ENCODE results near the gene STK33.

Gene STK33

DNA sequence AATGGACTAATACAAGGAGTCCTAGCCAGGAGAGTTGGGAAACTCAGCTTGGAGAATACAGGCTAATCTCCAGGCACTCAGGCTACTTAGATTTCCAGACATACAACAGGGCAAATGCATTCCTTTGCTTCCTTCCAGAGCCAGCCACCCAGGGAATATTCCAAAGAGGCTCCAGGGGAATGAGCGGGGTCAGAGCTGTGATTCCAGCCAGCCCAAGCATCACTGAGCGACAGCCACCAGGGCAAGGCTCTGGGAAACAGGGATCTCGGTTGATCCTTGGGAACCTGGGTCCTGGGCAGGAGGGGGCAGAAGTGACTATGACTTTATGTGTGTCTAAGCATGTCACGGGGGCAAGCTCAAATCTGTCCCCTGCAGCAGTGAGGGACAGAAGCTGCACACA lies 218.1 kb downstream of the STK33 start:
- Histone ChIP-seq H3K27me3 (replicated peaks; ENCODE audit: control insufficient read depth, insufficient read depth, low read length) (no peaks in the 10 kb centered on the region; the same call in 1 of the 2 replicates), H3K4me3 (replicated peaks; ENCODE audit: low read depth, low read length) (no peak overlapping the region), H3K36me3 (ENCODE audit: control insufficient read depth, insufficient read depth, low read length) (no peaks in the 10 kb centered on the region)
- TF ChIP-seq, protein P1, sequence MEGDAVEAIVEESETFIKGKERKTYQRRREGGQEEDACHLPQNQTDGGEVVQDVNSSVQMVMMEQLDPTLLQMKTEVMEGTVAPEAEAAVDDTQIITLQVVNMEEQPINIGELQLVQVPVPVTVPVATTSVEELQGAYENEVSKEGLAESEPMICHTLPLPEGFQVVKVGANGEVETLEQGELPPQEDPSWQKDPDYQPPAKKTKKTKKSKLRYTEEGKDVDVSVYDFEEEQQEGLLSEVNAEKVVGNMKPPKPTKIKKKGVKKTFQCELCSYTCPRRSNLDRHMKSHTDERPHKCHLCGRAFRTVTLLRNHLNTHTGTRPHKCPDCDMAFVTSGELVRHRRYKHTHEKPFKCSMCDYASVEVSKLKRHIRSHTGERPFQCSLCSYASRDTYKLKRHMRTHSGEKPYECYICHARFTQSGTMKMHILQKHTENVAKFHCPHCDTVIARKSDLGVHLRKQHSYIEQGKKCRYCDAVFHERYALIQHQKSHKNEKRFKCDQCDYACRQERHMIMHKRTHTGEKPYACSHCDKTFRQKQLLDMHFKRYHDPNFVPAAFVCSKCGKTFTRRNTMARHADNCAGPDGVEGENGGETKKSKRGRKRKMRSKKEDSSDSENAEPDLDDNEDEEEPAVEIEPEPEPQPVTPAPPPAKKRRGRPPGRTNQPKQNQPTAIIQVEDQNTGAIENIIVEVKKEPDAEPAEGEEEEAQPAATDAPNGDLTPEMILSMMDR (IDR thresholded peaks at IDR 0.05; ENCODE audit: insufficient read depth, low read length, poor library complexity, severe bottlenecking): no peak
- DNase-seq (ENCODE audit: extremely low read depth, insufficient read length): no peak

DNA sequence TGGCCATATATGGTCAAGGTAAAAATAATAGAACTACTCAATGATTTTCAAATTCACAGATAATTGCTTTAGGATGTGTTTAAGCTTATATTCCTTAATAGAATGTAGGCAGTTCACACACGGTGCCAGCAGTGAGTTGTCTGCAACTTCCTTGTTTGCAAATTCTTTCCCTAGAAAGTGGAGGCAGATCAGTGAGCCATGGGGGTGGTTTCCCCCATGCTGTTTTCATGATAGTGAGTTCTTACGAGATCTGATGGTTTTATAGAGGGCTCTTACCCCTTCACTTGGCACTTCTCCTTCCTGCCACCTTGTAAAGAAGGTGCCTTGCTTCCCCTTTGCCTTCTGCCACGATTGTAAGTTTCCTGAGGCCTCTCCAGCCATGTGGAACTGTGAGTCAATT lies 218.6 kb downstream of the STK33 start:
- DNase-seq (ENCODE audit: extremely low read depth, insufficient read length): no peak
- Histone ChIP-seq H3K36me3 (ENCODE audit: control insufficient read depth, insufficient read depth, low read length) (no peaks in the 10 kb centered on the region), H3K4me3 (replicated peaks; ENCODE audit: low read depth, low read length) (no peak overlapping the region), H3K27me3 (replicated peaks; ENCODE audit: control insufficient read depth, insufficient read depth, low read length) (no peaks in the 10 kb centered on the region; the same call in 1 of the 2 replicates)
- TF ChIP-seq, protein P1 (IDR thresholded peaks at IDR 0.05; ENCODE audit: insufficient read depth, low read length, poor library complexity, severe bottlenecking): no peak

DNA sequence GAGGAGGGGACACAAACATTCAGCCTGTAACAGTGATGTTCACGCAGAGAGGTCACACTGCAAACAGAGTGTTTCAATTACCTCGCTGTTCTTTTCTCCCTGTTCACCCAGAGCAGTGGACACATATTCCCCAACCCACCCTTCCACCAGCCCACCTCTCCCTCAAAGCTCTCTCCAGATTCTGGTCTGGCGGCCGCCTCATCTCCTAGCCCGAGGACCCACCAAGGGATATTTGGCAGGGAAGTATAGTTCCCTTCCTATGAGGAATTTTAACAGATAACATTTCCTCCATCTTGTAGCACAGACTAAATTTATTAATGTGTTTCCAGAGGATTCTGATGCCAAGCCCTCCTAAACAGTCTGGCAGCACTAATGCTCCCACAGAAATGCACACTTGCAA lies 219.3 kb downstream of the STK33 start:
- no peak for DNase-seq (ENCODE audit: extremely low read depth, insufficient read length)
- Histone ChIP-seq H3K36me3 (ENCODE audit: control insufficient read depth, insufficient read depth, low read length) (no peaks in the 10 kb centered on the region), H3K4me3 (replicated peaks; ENCODE audit: low read depth, low read length) (no peak overlapping the region), H3K27me3 (replicated peaks; ENCODE audit: control insufficient read depth, insufficient read depth, low read length) (no peaks in the 10 kb centered on the region; the same call in 1 of the 2 replicates)
- TF ChIP-seq, protein P1 (IDR thresholded peaks at IDR 0.05; ENCODE audit: insufficient read depth, low read length, poor library complexity, severe bottlenecking): no peak

DNA sequence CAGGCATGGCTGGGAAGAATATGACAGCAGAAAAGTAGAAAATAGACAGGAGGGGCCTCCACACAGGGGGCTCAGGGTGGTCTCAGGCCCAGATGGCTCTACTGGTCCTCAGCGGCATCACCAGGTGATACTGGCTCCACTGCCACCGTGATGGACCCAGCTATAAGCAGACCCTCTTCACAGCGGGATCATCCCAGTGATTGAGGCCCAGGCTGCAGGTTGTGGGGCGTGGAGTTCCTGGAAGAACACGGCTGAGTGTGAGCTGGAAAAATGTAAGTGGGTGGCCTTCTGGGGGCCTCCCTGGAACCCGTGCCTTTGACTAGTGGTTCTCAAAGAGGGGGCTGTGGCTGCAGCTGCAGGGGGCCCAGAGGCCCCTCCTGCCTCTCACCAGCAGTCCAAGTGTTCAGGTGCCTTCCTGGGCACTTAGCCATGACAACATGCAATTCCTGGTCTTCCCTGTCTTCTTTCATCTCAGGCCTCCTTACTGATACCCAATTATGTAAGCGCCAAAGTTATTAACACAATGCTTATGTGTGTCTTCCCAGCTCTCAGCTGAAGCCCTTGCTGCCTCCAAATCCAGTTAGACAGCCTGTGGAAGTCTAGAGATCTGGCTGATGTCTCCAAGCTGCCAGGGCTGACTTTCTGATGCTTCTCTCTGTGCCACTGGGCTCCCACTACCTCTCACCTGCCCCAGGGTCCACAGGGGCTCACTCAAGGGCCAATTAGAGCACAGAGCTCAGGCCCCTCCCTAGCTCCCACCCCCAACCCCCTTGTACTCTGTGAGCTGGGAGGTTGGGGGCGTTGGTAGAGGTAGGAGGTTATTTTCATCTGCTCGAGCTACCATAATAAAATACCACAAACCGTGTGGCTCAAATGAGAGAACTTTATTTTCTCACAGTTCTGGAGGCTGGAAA lies 220.3 kb downstream of the STK33 start:
- Histone ChIP-seq H3K27me3 (replicated peaks; ENCODE audit: control insufficient read depth, insufficient read depth, low read length) (no peaks in the 10 kb centered on the region; the same call in 1 of the 2 replicates), H3K4me3 (replicated peaks; ENCODE audit: low read depth, low read length) (no peak overlapping the region), H3K36me3 (ENCODE audit: control insufficient read depth, insufficient read depth, low read length) (no peaks in the 10 kb centered on the region)
- DNase-seq (ENCODE audit: extremely low read depth, insufficient read length): no peak
- TF ChIP-seq, protein P1 (IDR thresholded peaks at IDR 0.05; ENCODE audit: insufficient read depth, low read length, poor library complexity, severe bottlenecking): no peak

DNA sequence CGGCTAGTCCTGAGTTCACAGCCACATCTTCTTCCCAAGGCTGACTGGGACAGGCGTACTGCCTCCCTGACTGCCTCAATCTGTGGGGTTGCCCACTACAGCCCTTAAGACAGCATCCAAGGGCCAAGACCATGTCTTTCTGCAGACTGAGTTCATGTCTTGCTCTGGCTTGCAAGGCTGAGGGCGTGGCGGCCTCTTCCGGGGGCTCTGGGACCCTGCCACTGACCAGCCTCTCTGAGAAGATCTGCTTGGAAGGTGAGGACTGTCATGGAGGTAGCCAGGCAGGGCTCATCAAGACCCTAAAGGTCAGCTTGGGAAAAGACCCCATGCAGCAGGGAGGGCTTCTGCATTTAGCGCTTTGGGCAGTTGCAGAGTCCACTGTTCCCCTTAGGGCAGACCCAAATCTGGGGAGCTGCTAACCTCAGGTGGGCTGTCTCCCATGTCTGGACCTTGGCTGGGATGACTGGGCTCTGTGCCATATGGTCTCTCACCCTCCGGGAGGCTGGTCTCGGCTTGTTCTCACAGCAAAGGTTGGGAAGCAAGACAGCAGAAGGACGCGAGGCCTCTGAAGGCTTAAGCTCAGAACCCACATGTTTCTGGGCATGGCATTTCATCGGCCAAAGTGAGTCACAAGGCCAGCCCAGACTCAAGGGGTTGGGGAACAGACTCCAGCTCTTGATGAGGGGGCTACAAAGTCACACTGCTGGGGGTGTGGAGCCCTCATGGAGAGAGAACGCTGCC lies 221.2 kb downstream of the STK33 start:
- Histone ChIP-seq H3K36me3 (ENCODE audit: control insufficient read depth, insufficient read depth, low read length) (no peaks in the 10 kb centered on the region), H3K27me3 (replicated peaks; ENCODE audit: control insufficient read depth, insufficient read depth, low read length) (no peaks in the 10 kb centered on the region; the same call in 1 of the 2 replicates), H3K4me3 (replicated peaks; ENCODE audit: low read depth, low read length) (no peak overlapping the region)
- no peak for DNase-seq (ENCODE audit: extremely low read depth, insufficient read length)
- TF ChIP-seq, protein P1 (IDR thresholded peaks at IDR 0.05; ENCODE audit: insufficient read depth, low read length, poor library complexity, severe bottlenecking): no peak

All from GM06990 (cell line).